GM12878 (cell line): ENCODE data around the gene FAM162A. TPM values are rescaled to one million over a fixed set of nuclear protein-coding genes. Genes with fewer than 3 reads are reported as not detected.

Experiments
- ATAC-seq: fragments of 200-7000 bp; cut with Tn5 transposase; 3 replicates; pipeline ENCODE4 v1.9.1; 2020; ENCODE audit warnings: mild to moderate bottlenecking, moderate library complexity
- BruUV-seq: library from RNA; stranded (reverse); fragments of 400-500 nt; replicated peaks from 2 replicates; lab custom pipeline; 2021; lab: Mats Ljungman, UMichigan
- CTCF ChIA-PET: fragments of 300-600 bp; sonication (Branson Sonifier 250); formaldehyde crosslinking; extraction: SDS; loops from one replicate; lab custom pipeline; 2021; ENCODE audit warnings: inconsistent platforms; lab: Yijun Ruan, JAX
- POLR2A ChIA-PET: fragments of 350-600 bp; formaldehyde crosslinking; extraction: SDS; loops from one replicate; lab custom pipeline; 2021; ENCODE audit warnings: inconsistent platforms; lab: Charles Lee
- RAD21 ChIA-PET: fragments of 300-600 bp; sonication (Branson Sonifier 250); formaldehyde crosslinking; loops from one replicate; lab custom pipeline; 2023; ENCODE audit warnings: antibody characterized with exemption; ENCODE audit not compliant: unreplicated experiment; lab: Charles Lee
- SMC1A ChIA-PET: fragments of 300-600 bp; sonication (Branson Sonifier 250); formaldehyde crosslinking; loops from one replicate; lab custom pipeline; 2023; ENCODE audit not compliant: unreplicated experiment, uncharacterized antibody; lab: Charles Lee
- DNase-seq: peaks from one replicate; pipeline ENCODE4 v3.0.0-alpha.2; 2011; ENCODE audit warnings: low read depth, low spot score
- FAIRE-seq: peaks from 3 replicates; lab custom pipeline; 2011; peaks lifted over from hg19 to GRCh38; lab: Jason Lieb, UNC
- H2AFZ ChIP-seq: 2 replicates; pipeline ENCODE4 v1.6.0; 2011; ENCODE audit warnings: low read depth, low read length, control low read depth; ENCODE audit not compliant: control insufficient read depth
- H3K27ac ChIP-seq: 2 replicates; pipeline ENCODE4 v1.5.1; 2011; ENCODE audit warnings: control low read depth; ENCODE audit not compliant: control insufficient read depth, insufficient read depth
- H3K27me3 ChIP-seq, 2 experiments: replicated peaks in 1 of 2; 2 replicates each; pipeline versions ENCODE4 v1.6.0 to v1.6.1; 2011; ENCODE audit warnings: low read length in 1 of 2; ENCODE audit not compliant: control insufficient read depth in 2 of 2, insufficient read depth in 2 of 2
- H3K36me3 ChIP-seq, 2 experiments: 2 replicates each; pipeline ENCODE4 v1.5.1; 2011; ENCODE audit warnings: low read length in 1 of 2; ENCODE audit not compliant: control insufficient read depth in 2 of 2, insufficient read depth in 2 of 2
- H3K4me1 ChIP-seq: 2 replicates; pipeline ENCODE4 v1.6.1; 2011; ENCODE audit warnings: mild to moderate bottlenecking, low read length, moderate library complexity, mixed read lengths; ENCODE audit not compliant: control insufficient read depth, insufficient read depth
- H3K4me2 ChIP-seq: 2 replicates; pipeline ENCODE4 v1.6.0; 2011; ENCODE audit warnings: control low read depth; ENCODE audit not compliant: control insufficient read depth, insufficient read depth
- H3K4me3 ChIP-seq: fragments of 200-600 bp; sonication (generic); 2 replicates; pipeline ENCODE4 v1.5.1; 2016
- H3K79me2 ChIP-seq: 2 replicates; pipeline ENCODE4 v1.6.0; 2011; ENCODE audit warnings: low read length; ENCODE audit not compliant: control insufficient read depth, insufficient read depth
- H3K9ac ChIP-seq: 2 replicates; pipeline ENCODE4 v1.8.0; 2011; ENCODE audit warnings: low read length, control low read depth, mixed read lengths; ENCODE audit not compliant: control insufficient read depth, insufficient read depth
- H3K9me3 ChIP-seq: replicated peaks from 3 replicates; pipeline ENCODE4 v1.5.1; 2011; ENCODE audit warnings: mild to moderate bottlenecking, low read length; ENCODE audit not compliant: control insufficient read depth, insufficient read depth
- H4K20me1 ChIP-seq: 2 replicates; pipeline ENCODE4 v1.6.0; 2011; ENCODE audit not compliant: control insufficient read depth, insufficient read depth
- ASH2L ChIP-seq: fragments of 300-600, 200-600 bp; sonication (generic); IDR thresholded peaks from 2 replicates; pipeline ENCODE4 v1.6.1; 2017; ENCODE audit warnings: low read depth, mild to moderate bottlenecking, borderline replicate concordance
- CHD4 ChIP-seq: fragments of 200-600 bp; sonication (generic); IDR thresholded peaks from 2 replicates; pipeline ENCODE4 v1.6.1; 2016; ENCODE audit warnings: mild to moderate bottlenecking
- EED ChIP-seq: sonication (generic); IDR thresholded peaks from 2 replicates; pipeline ENCODE4 v1.6.1; 2016; ENCODE audit warnings: antibody characterized with exemption, low read depth
- HDAC6 ChIP-seq: fragments of 200-600 bp; sonication (generic); IDR thresholded peaks from one replicate; pipeline ENCODE4 v1.8.0; 2017; ENCODE audit warnings: antibody characterized with exemption; ENCODE audit not compliant: unreplicated experiment
- NBN ChIP-seq: fragments of 450-650 bp; IDR thresholded peaks from 2 replicates; pipeline ENCODE4 v1.6.1; 2016
- NFYA ChIP-seq: IDR thresholded peaks from 2 replicates; pipeline ENCODE4 v1.6.1; 2011; ENCODE audit warnings: low read depth, mild to moderate bottlenecking, low read length, improper control_type of control experiment, borderline replicate concordance
- NR2F1 ChIP-seq: fragments of 450-650 bp; conservative IDR thresholded peaks from 2 replicates; pipeline ENCODE4 v1.6.1; 2017; ENCODE audit warnings: mild to moderate bottlenecking
- SPI1 ChIP-seq: IDR thresholded peaks from 2 replicates; pipeline ENCODE4 v1.6.1; 2011; ENCODE audit warnings: low read depth, mild to moderate bottlenecking, low read length, moderate library complexity, borderline replicate concordance; ENCODE audit not compliant: insufficient read depth
- TAF1 ChIP-seq: IDR thresholded peaks from 2 replicates; pipeline ENCODE4 v1.6.1; 2011; ENCODE audit warnings: mild to moderate bottlenecking, low read depth, low read length, borderline replicate concordance
- WGBS: methylation state at CpG from one replicate; pipeline ENCODE4 v1.1.6; 2016; ENCODE audit warnings: low lambda C conversion rate; ENCODE audit not compliant: insufficient replicate concordance, insufficient coverage; ENCODE audit errors: missing lambda C conversion rate; 5-methylcytosine and 5-hydroxymethylcytosine counted together
- in situ Hi-C: fragments of 300-500 bp; cut with MboI; formaldehyde crosslinking; loops from 9 replicates; pipeline ENCODE4 v1.14.3; 2018; ENCODE audit warnings: mixed read lengths
- intact Hi-C: fragments of 100-400 bp; cut with micrococcal nuclease; formaldehyde crosslinking; loops from one replicate; pipeline ENCODE4 v1.14.2; 2022; ENCODE audit not compliant: unreplicated experiment
- polyA plus RNA-seq, 11 experiments: library from polyadenylated mRNA; depleted of rRNA in 4 of 11; unstranded in 6 of 11; stranded (reverse) in 5 of 11; fragments of >200 nt; fragmentation: Nextera tagmentation in 4 of 11; fragmentation: Illumina TruSeq in 1 of 11; extraction: Ambion mirVana in 4 of 11; extraction: Trizol in 1 of 11; gene quantifications; 1 replicate in 1 of 11; 2 replicates in 10 of 11; pipeline versions ENCODE4 v1.2.1 to v1.2.3, GENCODE V29; 2011 to 2016; ENCODE audit warnings: inconsistent platforms in 2 of 11, missing spikeins in 2 of 11, low read depth in 1 of 11
- total RNA-seq, 4 experiments: library from RNA; depleted of rRNA in 3 of 4; stranded (reverse); fragments of >200 nt in 3 of 4; fragmentation: Illumina TruSeq in 1 of 4; extraction: Trizol in 1 of 4; gene quantifications; 2 replicates each; pipeline versions ENCODE4 v1.2.1 to v1.2.3, GENCODE V29; 2013 to 2021
- TF ChIP-seq, protein P1 (sequence below): IDR thresholded peaks from 2 replicates; pipeline ENCODE4 v1.6.1; 2011; ENCODE audit warnings: low read depth, mild to moderate bottlenecking, low read length, moderate library complexity, borderline replicate concordance; ENCODE audit errors: extremely low read depth
- TF ChIP-seq, protein P2 (sequence below), 3 experiments: IDR thresholded peaks in 2 of 3; conservative IDR thresholded peaks in 1 of 3; 2 replicates each; pipeline ENCODE4 v1.5.1; 2011; ENCODE audit warnings: low read depth in 3 of 3, low read length in 3 of 3, mild to moderate bottlenecking in 3 of 3, control low read depth in 2 of 3, moderate library complexity in 2 of 3, inconsistent platforms in 1 of 3, mixed read lengths in 1 of 3; ENCODE audit not compliant: control insufficient read depth in 2 of 3, insufficient read depth in 1 of 3; ENCODE audit errors: extremely low read depth in 1 of 3

The FAM162A gene
- total and polyA plus RNA-seq, 10 of the 15 experiments (the other 5 are each of a cell fraction or from before 2014, with no cell fraction given): 59.2 to 346 (median 149) TPM

DNA sequence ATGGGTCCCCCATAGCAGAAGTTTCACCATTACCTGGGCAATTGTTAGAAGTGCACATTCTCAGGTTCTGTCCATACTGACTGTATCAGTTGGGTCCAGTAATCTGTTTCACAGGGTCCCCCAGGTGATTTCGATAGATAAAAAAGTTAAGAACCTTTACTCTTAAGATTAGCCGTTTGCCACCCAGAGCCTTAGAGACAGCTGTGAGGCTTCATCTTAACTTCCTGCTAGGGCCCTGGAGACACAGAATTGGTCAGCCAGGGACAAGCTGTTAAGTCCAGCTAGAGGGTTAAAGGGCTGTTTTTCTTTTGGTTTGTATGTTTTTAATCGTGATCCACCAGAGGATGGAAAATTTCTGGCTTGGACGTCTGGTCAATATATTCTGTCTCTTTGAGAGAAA, 6.7 kb downstream of the FAM162A start:
- intact Hi-C loops: loop anchor here (10.0 kb wide), 2 partner anchors 144 to 634 kb away; partner anchors contain the start of gene SEMA5B
- H3K36me3 ChIP-seq: peaks cover 2 to 11% of the 10 kb centered on the region in 2 experiments; a peak in 2 of 4 replicates
- peaks cover 51% of the 10 kb centered on the region for H3K79me2 ChIP-seq
- ChIA-PET CTCF (interaction anchor here (0.7 to 6.3 kb wide), 12 partner anchors 9 to 297 kb away, joined by 3 to 72 read pairs (median 6); partner anchors contain the start of genes PARP14 and WDR5B), POLR2A (interaction anchor here (0.6 to 3.5 kb wide), 3 partner anchors 26 to 133 kb away, joined by 3 to 13 read pairs (median 8); no protein-coding TSS in a partner anchor), RAD21 (interaction anchor here (0.8 to 3.9 kb wide), 5 partner anchors 26 to 288 kb away, joined by 3 to 32 read pairs (median 8); partner anchors contain the start of gene KPNA1), SMC1A (interaction anchor here (0.9 to 6.7 kb wide), 11 partner anchors 12 to 844 kb away, joined by 3 to 70 read pairs (median 7); partner anchors contain the start of genes POLQ and WDR5B)
- in situ Hi-C loops: no loop called here
- H3K4me3 ChIP-seq: no peak overlapping the region
- H3K27me3 ChIP-seq: no peaks in the 10 kb centered on the region
- no peak overlapping the region for H3K9ac ChIP-seq
- WGBS: 73% methylated on average over 4 of the region's 4 CpGs
- H3K4me1 ChIP-seq: peaks cover 5% of the 10 kb centered on the region
- no peaks in the 10 kb centered on the region for H4K20me1 ChIP-seq
- no TSS peak for BruUV-seq
- H2AFZ ChIP-seq: no peak overlapping the region
- H3K9me3 ChIP-seq: no peaks in the 10 kb centered on the region
- no peak overlapping the region for H3K27ac ChIP-seq
- ATAC-seq (0 out of 3 replicates have a peak, but pooled peaks have one; percentile 16), DNase-seq (no peak), FAIRE-seq (no peak)
- TF ChIP-seq, protein P1, sequence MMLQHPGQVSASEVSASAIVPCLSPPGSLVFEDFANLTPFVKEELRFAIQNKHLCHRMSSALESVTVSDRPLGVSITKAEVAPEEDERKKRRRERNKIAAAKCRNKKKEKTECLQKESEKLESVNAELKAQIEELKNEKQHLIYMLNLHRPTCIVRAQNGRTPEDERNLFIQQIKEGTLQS: no peak
- TF ChIP-seq TAF1: no peak
- H3K4me2 ChIP-seq: no peak overlapping the region

DNA sequence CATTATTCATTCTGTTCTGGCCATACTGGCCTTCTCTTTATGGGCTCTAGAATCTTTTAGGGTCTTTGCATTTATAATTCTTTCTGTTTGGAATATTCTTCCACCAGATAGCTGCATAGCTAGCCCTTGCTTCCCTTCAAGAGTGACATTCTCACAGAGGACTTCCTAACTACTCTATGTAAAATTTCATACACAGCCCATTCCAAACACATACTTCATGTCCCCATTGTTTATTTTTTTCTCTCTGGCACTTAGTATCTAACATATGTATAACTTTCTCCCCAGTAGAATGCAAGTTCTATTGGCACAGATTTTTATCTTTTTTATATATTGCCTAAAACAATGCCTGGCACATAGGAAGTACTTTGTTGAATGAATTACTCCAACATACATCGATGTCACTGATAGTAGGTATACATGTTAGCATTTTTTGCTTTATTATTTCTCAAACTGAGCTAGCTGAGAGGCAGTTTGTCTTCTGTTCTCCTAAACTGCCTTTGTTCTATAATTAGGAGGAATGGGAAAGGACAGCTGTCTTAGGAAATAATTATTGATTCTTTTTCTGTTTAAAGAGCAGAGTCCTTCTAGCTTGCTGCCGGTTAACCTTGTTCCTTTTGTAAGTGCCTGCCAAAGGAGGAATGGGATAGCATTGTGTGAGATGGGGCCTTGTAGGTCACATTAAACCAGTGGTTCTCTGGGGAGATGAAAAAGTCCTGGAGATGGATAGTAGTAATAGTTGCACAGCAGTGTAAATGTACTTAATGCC, 7.9 kb downstream of the FAM162A start:
- SMC1A ChIA-PET: interaction anchor here (1.0 to 6.7 kb wide), 13 partner anchors 16 to 287 kb away, joined by 3 to 70 read pairs (median 4); partner anchors contain the start of gene WDR5B
- Histone ChIP-seq H3K4me3 (no peak overlapping the region), H3K9me3 (no peaks in the 10 kb centered on the region), H3K27ac (no peak overlapping the region), H3K9ac (no peak overlapping the region), H3K79me2 (peaks cover 39% of the 10 kb centered on the region), H2AFZ (no peak overlapping the region), H3K4me1 (no peaks in the 10 kb centered on the region; the same call in 1 of the 2 replicates), H3K27me3 (no peaks in the 10 kb centered on the region), H3K4me2 (no peak overlapping the region)
- in situ Hi-C loops: no loop called here
- 98% methylated on average over 2 of the region's 2 CpGs for WGBS
- BruUV-seq: no TSS peak
- intact Hi-C loops: loop anchor here (10.0 kb wide), 2 partner anchors 143 to 633 kb away; partner anchors contain the start of gene SEMA5B
- no peak for DNase-seq
- RAD21 ChIA-PET: interaction anchor here (0.6 to 3.9 kb wide), 8 partner anchors 17 to 637 kb away, joined by 3 to 32 read pairs (median 4); no protein-coding TSS in a partner anchor
- no peak for ATAC-seq
- no peak for FAIRE-seq
- no peak for TF ChIP-seq NBN
- TF ChIP-seq EED: no peak
- TF ChIP-seq NR2F1: no peak
- no peak for TF ChIP-seq HDAC6
- TF ChIP-seq CHD4: no peak
- no peak for TF ChIP-seq SPI1
- TF ChIP-seq, protein P2, sequence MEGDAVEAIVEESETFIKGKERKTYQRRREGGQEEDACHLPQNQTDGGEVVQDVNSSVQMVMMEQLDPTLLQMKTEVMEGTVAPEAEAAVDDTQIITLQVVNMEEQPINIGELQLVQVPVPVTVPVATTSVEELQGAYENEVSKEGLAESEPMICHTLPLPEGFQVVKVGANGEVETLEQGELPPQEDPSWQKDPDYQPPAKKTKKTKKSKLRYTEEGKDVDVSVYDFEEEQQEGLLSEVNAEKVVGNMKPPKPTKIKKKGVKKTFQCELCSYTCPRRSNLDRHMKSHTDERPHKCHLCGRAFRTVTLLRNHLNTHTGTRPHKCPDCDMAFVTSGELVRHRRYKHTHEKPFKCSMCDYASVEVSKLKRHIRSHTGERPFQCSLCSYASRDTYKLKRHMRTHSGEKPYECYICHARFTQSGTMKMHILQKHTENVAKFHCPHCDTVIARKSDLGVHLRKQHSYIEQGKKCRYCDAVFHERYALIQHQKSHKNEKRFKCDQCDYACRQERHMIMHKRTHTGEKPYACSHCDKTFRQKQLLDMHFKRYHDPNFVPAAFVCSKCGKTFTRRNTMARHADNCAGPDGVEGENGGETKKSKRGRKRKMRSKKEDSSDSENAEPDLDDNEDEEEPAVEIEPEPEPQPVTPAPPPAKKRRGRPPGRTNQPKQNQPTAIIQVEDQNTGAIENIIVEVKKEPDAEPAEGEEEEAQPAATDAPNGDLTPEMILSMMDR (IDR thresholded peaks at IDR 0.05 in 2 of 3, conservative IDR thresholded peaks at IDR 0.05 in 1 of 3; ENCODE audit: control insufficient read depth in 2 of 3, extremely low read depth in 1 of 3, insufficient read depth in 1 of 3, low read depth in 3 of 3, low read length in 3 of 3): no peak
- TF ChIP-seq ASH2L: no peak
- TF ChIP-seq NFYA: no peak
- TF ChIP-seq, all 136 proteins: peak for 0
- ChIA-PET POLR2A (interaction anchor here (1.0 to 3.5 kb wide), 3 partner anchors 28 to 85 kb away, joined by 3 to 13 read pairs (median 3); no protein-coding TSS in a partner anchor), CTCF (interaction anchor here (0.8 to 6.3 kb wide), 18 partner anchors 8 to 296 kb away, joined by 3 to 72 read pairs (median 7); partner anchors contain the start of genes FAM162A, MIX23, PARP14 and WDR5B)
- no peaks in the 10 kb centered on the region for H4K20me1 ChIP-seq
- H3K36me3 ChIP-seq: peaks cover 2 to 11% of the 10 kb centered on the region in 2 experiments; a peak in 2 of 4 replicates
